ENCODE data around the gene NAA40.

The NAA40 gene

DNA sequence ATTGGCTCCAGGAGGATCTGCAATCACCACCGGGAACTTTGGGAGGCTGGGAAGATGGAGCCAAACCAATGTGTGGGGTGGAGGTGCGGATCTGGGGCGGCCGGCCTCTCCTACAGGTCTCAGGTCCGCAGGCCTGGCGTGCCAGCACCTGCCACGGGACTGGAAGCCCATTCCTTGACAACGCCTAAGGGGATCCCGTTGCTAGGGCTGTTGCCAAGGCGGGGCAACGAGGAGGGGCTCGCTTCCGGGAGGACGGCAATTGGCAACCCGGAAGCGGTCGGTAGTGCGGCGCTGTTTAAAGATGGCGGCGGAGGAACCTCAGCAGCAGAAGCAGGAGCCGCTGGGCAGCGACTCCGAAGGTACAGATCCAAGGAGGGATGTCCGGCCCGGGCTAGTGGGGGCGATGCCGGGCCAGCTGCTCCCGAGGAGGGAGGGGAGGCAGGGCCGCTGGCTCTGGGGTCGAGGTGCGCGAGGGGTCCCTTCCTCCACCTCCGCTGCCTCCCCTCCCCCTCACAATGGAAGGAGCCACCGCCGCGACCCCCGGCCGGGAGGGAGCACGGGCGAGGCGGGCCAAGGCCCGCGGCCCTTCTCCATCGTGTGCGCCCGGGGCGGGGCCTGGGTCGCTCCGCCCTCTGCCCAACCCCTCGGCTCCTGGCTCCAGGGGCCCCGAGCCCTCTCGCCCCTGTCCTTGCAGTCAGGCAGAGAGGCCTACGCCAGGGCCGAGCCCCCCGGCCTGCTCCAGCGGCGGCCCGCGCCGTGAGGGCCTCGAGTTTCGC, 47.5 kb downstream of the NAA40 start, which contains the start of gene OTUB1 (continued):
- TF ChIP-seq, protein P1, sequence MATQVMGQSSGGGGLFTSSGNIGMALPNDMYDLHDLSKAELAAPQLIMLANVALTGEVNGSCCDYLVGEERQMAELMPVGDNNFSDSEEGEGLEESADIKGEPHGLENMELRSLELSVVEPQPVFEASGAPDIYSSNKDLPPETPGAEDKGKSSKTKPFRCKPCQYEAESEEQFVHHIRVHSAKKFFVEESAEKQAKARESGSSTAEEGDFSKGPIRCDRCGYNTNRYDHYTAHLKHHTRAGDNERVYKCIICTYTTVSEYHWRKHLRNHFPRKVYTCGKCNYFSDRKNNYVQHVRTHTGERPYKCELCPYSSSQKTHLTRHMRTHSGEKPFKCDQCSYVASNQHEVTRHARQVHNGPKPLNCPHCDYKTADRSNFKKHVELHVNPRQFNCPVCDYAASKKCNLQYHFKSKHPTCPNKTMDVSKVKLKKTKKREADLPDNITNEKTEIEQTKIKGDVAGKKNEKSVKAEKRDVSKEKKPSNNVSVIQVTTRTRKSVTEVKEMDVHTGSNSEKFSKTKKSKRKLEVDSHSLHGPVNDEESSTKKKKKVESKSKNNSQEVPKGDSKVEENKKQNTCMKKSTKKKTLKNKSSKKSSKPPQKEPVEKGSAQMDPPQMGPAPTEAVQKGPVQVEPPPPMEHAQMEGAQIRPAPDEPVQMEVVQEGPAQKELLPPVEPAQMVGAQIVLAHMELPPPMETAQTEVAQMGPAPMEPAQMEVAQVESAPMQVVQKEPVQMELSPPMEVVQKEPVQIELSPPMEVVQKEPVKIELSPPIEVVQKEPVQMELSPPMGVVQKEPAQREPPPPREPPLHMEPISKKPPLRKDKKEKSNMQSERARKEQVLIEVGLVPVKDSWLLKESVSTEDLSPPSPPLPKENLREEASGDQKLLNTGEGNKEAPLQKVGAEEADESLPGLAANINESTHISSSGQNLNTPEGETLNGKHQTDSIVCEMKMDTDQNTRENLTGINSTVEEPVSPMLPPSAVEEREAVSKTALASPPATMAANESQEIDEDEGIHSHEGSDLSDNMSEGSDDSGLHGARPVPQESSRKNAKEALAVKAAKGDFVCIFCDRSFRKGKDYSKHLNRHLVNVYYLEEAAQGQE (tag by site-specific recombination; IDR thresholded peaks at IDR 0.05) = peak; percentile 61; the same call in 1 of the 2 replicates
- TF ChIP-seq ZNF76 (tag by site-specific recombination; IDR thresholded peaks at IDR 0.05; ENCODE audit: borderline replicate concordance, low read depth) = peak; percentile 54; the same call in 1 of the 2 replicates
- TF ChIP-seq ZNF623 (tag by site-specific recombination; IDR thresholded peaks at IDR 0.05) = no peak
- no peak for TF ChIP-seq ZNF302 (tag by site-specific recombination; IDR thresholded peaks at IDR 0.05; ENCODE audit: low read depth)
- no peak for TF ChIP-seq ZNF366 (tag by site-specific recombination; conservative IDR thresholded peaks at IDR 0.05)
- TF ChIP-seq YY1 (tag by site-specific recombination; IDR thresholded peaks at IDR 0.05) = peak; percentile 90
- no peak for TF ChIP-seq ZNF510 (tag by site-specific recombination; IDR thresholded peaks at IDR 0.05; ENCODE audit: insufficient replicate concordance)
- TF ChIP-seq TRIM28 (IDR thresholded peaks at IDR 0.05; ENCODE audit: borderline replicate concordance, low read length) = no peak; the same call in 1 of the 2 replicates
- TF ChIP-seq, protein P2, sequence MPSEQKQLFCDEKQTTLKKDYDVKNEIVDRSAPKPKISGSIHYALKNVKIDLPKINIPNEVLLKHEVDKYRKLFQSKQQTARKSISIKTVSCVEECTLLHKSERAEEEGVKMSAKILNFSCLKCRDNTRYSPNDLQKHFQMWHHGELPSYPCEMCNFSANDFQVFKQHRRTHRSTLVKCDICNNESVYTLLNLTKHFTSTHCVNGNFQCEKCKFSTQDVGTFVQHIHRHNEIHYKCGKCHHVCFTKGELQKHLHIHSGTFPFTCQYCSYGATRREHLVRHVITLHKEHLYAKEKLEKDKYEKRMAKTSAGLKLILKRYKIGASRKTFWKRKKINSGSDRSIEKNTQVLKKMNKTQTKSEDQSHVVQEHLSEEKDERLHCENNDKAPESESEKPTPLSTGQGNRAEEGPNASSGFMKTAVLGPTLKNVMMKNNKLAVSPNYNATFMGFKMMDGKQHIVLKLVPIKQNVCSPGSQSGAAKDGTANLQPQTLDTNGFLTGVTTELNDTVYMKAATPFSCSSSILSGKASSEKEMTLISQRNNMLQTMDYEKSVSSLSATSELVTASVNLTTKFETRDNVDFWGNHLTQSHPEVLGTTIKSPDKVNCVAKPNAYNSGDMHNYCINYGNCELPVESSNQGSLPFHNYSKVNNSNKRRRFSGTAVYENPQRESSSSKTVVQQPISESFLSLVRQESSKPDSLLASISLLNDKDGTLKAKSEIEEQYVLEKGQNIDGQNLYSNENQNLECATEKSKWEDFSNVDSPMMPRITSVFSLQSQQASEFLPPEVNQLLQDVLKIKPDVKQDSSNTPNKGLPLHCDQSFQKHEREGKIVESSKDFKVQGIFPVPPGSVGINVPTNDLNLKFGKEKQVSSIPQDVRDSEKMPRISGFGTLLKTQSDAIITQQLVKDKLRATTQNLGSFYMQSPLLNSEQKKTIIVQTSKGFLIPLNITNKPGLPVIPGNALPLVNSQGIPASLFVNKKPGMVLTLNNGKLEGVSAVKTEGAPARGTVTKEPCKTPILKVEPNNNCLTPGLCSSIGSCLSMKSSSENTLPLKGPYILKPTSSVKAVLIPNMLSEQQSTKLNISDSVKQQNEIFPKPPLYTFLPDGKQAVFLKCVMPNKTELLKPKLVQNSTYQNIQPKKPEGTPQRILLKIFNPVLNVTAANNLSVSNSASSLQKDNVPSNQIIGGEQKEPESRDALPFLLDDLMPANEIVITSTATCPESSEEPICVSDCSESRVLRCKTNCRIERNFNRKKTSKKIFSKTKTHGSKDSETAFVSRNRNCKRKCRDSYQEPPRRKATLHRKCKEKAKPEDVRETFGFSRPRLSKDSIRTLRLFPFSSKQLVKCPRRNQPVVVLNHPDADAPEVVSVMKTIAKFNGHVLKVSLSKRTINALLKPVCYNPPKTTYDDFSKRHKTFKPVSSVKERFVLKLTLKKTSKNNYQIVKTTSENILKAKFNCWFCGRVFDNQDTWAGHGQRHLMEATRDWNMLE (tag by site-specific recombination; conservative IDR thresholded peaks at IDR 0.05; ENCODE audit: low read depth) = peak; percentile 52
- no peak for TF ChIP-seq BCL11A (tag by site-specific recombination; IDR thresholded peaks at IDR 0.05; ENCODE audit: low read depth)

DNA sequence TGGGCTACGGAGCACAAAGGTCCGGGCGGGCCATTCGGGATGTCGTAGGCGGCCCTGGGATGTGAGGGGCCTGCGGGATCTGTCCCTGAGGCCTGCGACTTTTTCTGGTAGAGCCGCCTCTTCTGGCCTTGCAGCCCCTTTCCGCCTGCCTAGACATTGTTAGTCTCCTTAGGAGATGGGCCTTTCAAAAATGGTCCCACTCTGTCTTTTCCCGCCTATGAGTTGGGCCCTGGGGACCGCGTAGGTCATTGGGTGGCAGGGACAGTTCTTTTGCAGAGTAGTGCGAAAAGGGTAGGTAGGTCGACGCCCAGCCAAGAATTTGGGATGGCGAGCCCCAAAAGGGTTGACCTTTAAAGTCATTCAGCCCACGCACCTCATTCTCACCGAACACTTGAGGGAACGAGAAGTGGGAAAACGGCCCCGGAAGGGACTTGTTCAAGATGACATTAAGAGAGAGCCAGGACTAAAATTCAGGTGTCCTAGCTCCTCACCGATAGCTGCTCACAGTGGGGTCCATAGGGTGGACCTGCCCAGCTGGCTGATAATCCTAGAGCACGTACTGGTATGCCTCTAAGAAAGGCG, 48.2 kb downstream of the NAA40 start:
- Histone ChIP-seq H3K4me1 (ENCODE audit: control insufficient read depth, insufficient read depth, low read length) (0 out of 2 replicates have a peak, but pooled peaks cover 2% of the 10 kb centered on the region), H3K9me3 (ENCODE audit: control insufficient read depth, insufficient read depth, low read depth, low read length) (no peaks in the 10 kb centered on the region), H3K36me3 (ENCODE audit: control insufficient read depth in 2 of 2, insufficient read depth in 1 of 2, low read length in 2 of 2) (peaks cover 4 to 40% of the 10 kb centered on the region in 2 experiments; a peak in 2 of 3 replicates), H3K4me3 (ENCODE audit: low read depth, low read length) (peak overlapping the region; percentile 95), H3K27ac (ENCODE audit: extremely low read depth, low read depth, low read length) (peak overlapping the region; percentile 76)
- POLR2A ChIA-PET = interaction anchor here (3.5 kb wide), 1 partner anchor 13 kb away, joined by 18 read pairs; no protein-coding TSS in a partner anchor
- peak; percentile 65 for TF ChIP-seq ZNF335 (tag by site-specific recombination; conservative IDR thresholded peaks at IDR 0.05)
- TF ChIP-seq, protein P3, sequence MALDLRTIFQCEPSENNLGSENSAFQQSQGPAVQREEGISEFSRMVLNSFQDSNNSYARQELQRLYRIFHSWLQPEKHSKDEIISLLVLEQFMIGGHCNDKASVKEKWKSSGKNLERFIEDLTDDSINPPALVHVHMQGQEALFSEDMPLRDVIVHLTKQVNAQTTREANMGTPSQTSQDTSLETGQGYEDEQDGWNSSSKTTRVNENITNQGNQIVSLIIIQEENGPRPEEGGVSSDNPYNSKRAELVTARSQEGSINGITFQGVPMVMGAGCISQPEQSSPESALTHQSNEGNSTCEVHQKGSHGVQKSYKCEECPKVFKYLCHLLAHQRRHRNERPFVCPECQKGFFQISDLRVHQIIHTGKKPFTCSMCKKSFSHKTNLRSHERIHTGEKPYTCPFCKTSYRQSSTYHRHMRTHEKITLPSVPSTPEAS (tag by site-specific recombination; IDR thresholded peaks at IDR 0.05) = no peak
- CTCF ChIA-PET = no interaction called here

Measured in HEK293 (cell line).